Peyer's patch (tissue), 4 donors: Measurements from ENCODE around the gene MAP9. TPM values are rescaled to one million over a fixed set of nuclear protein-coding genes. Genes with fewer than 3 reads are reported as not detected.

Experiments used
- DNase-seq, 3 donors: peaks; one replicate each; pipeline ENCODE4 v3.0.0-alpha.2; 2017 to 2019
- H3K27ac ChIP-seq, 4 donors: fragments of 200-600 bp; sonication (generic); one replicate each; pipeline ENCODE4 v1.5.1; 2016 to 2019
- H3K27me3 ChIP-seq, 2 donors: fragments of 200-600 bp; sonication (generic); one replicate each; pipeline ENCODE4 v1.5.1; 2019
- H3K36me3 ChIP-seq, 3 donors: fragments of 200-600 bp; sonication (generic); one replicate each; pipeline ENCODE4 v1.5.1; 2016 to 2019
- H3K4me1 ChIP-seq, 4 donors: fragments of 200-600 bp; sonication (generic); one replicate each; pipeline ENCODE4 v1.5.1; 2016 to 2019
- H3K4me3 ChIP-seq, 4 donors: fragments of 200-600 bp; sonication (generic); 1 replicate in 3 of 4; 2 replicates in 1 of 4; pipeline ENCODE4 v1.5.1; 2016 to 2019; ENCODE audit warnings: mild to moderate bottlenecking in 1 of 4
- H3K9me3 ChIP-seq, 4 donors: fragments of 200-600 bp; sonication (generic); one replicate each; pipeline ENCODE4 v1.5.1; 2016 to 2019; ENCODE audit warnings: mild to moderate bottlenecking in 1 of 4
- POLR2A ChIP-seq, 2 donors: fragments of 450-650 bp; IDR thresholded peaks; one replicate each; pipeline ENCODE4 v1.5.1; 2017; ENCODE audit warnings: antibody characterized with exemption in 2 of 2, mild to moderate bottlenecking in 2 of 2, moderate library complexity in 2 of 2
- small RNA-seq, 2 donors: library from RNA; depleted of rRNA; stranded (forward); fragments of <200 nt; gene quantifications; one replicate each; pipeline ENCODE3, GENCODE V24; 2016
- total RNA-seq, 4 donors: library from RNA; depleted of rRNA; stranded (reverse); fragments of >200 nt; gene quantifications; one replicate each; pipeline ENCODE4 v1.1.0, GENCODE V29; 2016
- TF ChIP-seq, protein P1 (sequence below), 6 experiments: fragments of 450-650 bp in 4 of 6; fragments of 200-600 bp in 2 of 6; sonication (generic) in 1 of 6; IDR thresholded peaks; one replicate each; pipeline ENCODE4 v1.5.1; 2017 to 2019; ENCODE audit warnings: antibody characterized with exemption in 6 of 6, mild to moderate bottlenecking in 3 of 6, moderate library complexity in 1 of 6

MAP9 gene
- total RNA-seq, 4 donors from 2014 or later, result 0.18 to 5.0 (median 2.1) TPM

DNA sequence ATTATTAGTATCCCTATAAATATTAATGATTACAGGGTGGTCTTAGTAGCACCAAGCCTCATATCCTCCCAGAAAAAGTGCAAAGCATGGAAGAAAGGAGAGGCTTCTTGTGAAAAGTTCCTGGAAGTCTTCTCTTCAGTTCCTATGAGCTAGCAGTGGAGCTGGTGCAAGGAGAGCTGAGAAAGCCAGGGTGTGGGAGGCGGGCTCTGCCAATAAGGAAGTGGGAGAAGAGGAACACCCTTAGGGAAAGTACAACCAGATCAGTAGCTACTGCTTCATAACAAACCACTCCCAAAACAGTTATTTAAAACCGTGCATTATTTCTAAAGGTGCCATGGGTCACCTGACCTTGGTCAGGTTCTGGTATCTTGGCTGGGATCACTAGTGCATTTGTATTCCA lies 72.4 kb downstream of the MAP9 start:
- no peak overlapping the region for H3K27ac ChIP-seq

GRCh38 chr4:155299103-155299502 lies 77.7 kb downstream of the MAP9 start:
- Histone ChIP-seq H3K9me3 (no peaks in the 10 kb centered on the region), H3K4me3 (no peak overlapping the region), H3K27ac (no peak overlapping the region), H3K36me3 (no peaks in the 10 kb centered on the region), H3K4me1 (no peaks in the 10 kb centered on the region), H3K27me3 (no peaks in the 10 kb centered on the region)
- DNase-seq, result no peak
- TF ChIP-seq POLR2A (IDR thresholded peaks at IDR 0.05), result no peak
- TF ChIP-seq, protein P1, sequence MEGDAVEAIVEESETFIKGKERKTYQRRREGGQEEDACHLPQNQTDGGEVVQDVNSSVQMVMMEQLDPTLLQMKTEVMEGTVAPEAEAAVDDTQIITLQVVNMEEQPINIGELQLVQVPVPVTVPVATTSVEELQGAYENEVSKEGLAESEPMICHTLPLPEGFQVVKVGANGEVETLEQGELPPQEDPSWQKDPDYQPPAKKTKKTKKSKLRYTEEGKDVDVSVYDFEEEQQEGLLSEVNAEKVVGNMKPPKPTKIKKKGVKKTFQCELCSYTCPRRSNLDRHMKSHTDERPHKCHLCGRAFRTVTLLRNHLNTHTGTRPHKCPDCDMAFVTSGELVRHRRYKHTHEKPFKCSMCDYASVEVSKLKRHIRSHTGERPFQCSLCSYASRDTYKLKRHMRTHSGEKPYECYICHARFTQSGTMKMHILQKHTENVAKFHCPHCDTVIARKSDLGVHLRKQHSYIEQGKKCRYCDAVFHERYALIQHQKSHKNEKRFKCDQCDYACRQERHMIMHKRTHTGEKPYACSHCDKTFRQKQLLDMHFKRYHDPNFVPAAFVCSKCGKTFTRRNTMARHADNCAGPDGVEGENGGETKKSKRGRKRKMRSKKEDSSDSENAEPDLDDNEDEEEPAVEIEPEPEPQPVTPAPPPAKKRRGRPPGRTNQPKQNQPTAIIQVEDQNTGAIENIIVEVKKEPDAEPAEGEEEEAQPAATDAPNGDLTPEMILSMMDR (IDR thresholded peaks at IDR 0.05), result no peak

More for the DNA sequence above, 72.4 kb downstream of the MAP9 start:
- Histone ChIP-seq H3K4me3 (no peak overlapping the region), H3K36me3 (no peaks in the 10 kb centered on the region), H3K27me3 (no peaks in the 10 kb centered on the region), H3K4me1 (no peaks in the 10 kb centered on the region), H3K9me3 (no peaks in the 10 kb centered on the region)
- DNase-seq, result no peak
- TF ChIP-seq, protein P1 (IDR thresholded peaks at IDR 0.05), result no peak
- no peak for TF ChIP-seq POLR2A (IDR thresholded peaks at IDR 0.05)

Small RNA genes lying within 50 kb of the gene (small RNA-seq; reads per million reads assigned to genes)
- gene AC097467.4, result 0 reads per million in 2 donors
- gene YWHAEP4, result 0 reads per million in 2 donors

Other genes starting within 250 kb of the MAP9 start
- gene NPY2R, start 168.3 kb downstream of the MAP9 start, total RNA-seq, result under 1 TPM in 2 of 4 donors, not detected in 2; 0.38 to 0.94 TPM